GM12864 (cell line): ENCODE data around the gene IMP3.

Experiments
- DNase-seq: peaks from one replicate; pipeline ENCODE4 v3.0.0-alpha.2; 2011; ENCODE audit warnings: low read depth
- H3K4me3 ChIP-seq: 2 replicates; pipeline ENCODE4 v1.5.1; 2011; ENCODE audit warnings: mild to moderate bottlenecking, low read depth, low read length, control low read depth
- TF ChIP-seq, protein P1 (sequence below): IDR thresholded peaks from 2 replicates; pipeline ENCODE4 v1.5.1; 2011; ENCODE audit warnings: low read depth, mild to moderate bottlenecking, moderate library complexity, low read length, control low read depth, inconsistent platforms; ENCODE audit errors: missing control alignments

IMP3 gene

DNA sequence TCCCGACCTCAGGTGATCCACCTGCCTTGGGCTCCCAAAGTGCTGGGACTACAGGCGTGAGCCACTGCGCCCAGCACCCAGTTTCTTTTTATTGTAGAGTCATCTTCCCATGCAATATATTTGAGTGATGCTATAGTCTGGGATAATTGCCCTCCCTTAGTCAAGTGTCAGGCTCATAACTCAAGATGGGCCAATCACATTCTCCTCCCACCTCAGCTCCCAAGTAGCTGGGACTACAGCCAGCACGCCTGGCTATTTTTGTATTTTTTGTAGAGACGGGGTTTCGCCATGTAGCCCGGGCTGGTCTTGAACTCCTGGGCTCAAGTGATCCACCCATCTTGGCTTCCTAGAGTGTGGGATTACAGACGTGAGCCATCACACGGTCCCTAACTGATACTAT is 45.7 kb downstream of the IMP3 start:
- DNase-seq: no peak
- H3K4me3 ChIP-seq: no peak overlapping the region
- TF ChIP-seq, protein P1, sequence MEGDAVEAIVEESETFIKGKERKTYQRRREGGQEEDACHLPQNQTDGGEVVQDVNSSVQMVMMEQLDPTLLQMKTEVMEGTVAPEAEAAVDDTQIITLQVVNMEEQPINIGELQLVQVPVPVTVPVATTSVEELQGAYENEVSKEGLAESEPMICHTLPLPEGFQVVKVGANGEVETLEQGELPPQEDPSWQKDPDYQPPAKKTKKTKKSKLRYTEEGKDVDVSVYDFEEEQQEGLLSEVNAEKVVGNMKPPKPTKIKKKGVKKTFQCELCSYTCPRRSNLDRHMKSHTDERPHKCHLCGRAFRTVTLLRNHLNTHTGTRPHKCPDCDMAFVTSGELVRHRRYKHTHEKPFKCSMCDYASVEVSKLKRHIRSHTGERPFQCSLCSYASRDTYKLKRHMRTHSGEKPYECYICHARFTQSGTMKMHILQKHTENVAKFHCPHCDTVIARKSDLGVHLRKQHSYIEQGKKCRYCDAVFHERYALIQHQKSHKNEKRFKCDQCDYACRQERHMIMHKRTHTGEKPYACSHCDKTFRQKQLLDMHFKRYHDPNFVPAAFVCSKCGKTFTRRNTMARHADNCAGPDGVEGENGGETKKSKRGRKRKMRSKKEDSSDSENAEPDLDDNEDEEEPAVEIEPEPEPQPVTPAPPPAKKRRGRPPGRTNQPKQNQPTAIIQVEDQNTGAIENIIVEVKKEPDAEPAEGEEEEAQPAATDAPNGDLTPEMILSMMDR: no peak

DNA sequence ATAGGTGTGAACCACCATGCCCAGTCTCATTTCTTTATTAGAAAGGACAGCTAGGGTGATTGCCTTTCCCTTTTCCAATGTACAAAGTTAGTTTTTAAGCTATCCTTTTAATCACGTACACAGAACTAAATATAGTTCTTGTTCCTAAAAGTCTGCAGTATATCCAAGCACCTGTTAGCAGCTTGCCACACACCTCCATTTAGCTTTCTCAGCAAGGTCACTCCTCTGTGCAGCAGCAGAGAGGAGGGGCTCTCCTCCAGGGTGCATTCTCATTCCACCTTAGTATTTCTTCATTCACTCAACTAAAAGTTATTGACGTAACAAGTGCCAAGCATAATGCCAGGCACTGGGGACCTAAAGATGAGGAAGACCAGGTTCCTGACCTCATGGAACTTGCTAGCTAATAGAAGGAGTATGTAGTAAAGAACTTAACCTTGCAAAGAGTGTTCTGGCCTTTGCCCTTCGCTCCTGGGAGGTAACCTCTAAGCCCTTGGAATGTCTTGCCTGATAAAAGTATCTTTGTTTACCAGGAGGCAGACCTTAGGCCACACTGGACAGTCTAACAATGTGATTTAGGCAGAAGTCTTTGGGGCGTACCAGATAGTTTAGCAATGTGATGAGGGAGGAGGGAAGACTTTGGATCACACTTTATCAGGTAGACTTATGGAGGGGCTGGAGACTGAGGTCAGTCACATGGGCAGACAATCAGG is 48.2 kb downstream of the IMP3 start:
- H3K4me3 ChIP-seq: no peak overlapping the region
- TF ChIP-seq, protein P1: no peak
- DNase-seq: no peak

DNA sequence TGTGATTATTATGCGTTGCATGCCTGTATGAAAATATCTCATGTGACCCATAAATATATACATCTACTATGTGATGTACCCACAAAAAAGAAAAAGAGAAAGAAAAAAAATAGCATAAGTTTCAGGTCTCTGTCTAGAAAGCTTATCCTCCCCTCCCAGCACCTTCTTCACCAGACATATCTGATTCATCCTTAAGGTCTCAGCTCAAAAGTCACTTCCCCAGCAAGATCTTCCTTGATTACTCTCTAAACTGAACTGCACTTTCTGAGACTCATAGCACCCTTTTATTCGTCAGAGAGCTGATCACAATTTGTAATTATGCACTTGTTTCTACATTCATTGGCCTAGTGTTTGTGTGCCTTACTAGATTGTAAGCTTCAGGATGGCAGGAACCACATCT is 49.8 kb downstream of the IMP3 start:
- no peak for DNase-seq
- no peak overlapping the region for H3K4me3 ChIP-seq
- TF ChIP-seq, protein P1: no peak
